HS-27A (cell line): ENCODE results near the gene OPCML.

ENCODE experiments used
- DNase-seq: peaks from one replicate; pipeline ENCODE4 v3.0.0-alpha.2; 2012; ENCODE audit warnings: low read depth, missing footprints

The OPCML gene

GRCh38 chr11:133034929-133035328 lies 497.4 kb downstream of the OPCML start:
- no peak for DNase-seq

GRCh38 chr11:133029107-133029506 lies 503.2 kb downstream of the OPCML start:
- no peak for DNase-seq

GRCh38 chr11:133026952-133027351 lies 505.3 kb downstream of the OPCML start:
- no peak for DNase-seq

GRCh38 chr11:133024301-133024700 lies 508.0 kb downstream of the OPCML start:
- no peak for DNase-seq

- no peak for DNase-seq
These were observed 509.1 kb downstream of the OPCML start for GRCh38 chr11:133023232-133023631.

GRCh38 chr11:133021553-133021952 lies 510.7 kb downstream of the OPCML start:
- no peak for DNase-seq

- DNase-seq, result no peak
These were observed 512.0 kb downstream of the OPCML start for GRCh38 chr11:133020372-133020714.

GRCh38 chr11:133019545-133020371 lies 512.5 kb downstream of the OPCML start:
- no peak for DNase-seq

GRCh38 chr11:133015457-133015856 lies 516.8 kb downstream of the OPCML start:
- DNase-seq, result no peak

- no peak for DNase-seq
These were observed 518.0 kb downstream of the OPCML start for GRCh38 chr11:133014337-133014736.

- DNase-seq, result no peak
These were observed 519.5 kb downstream of the OPCML start for GRCh38 chr11:133012803-133013202.

GRCh38 chr11:133011604-133012003 lies 520.7 kb downstream of the OPCML start:
- DNase-seq, result no peak

- no peak for DNase-seq
These were observed 525.2 kb downstream of the OPCML start for GRCh38 chr11:133007027-133007584.

- DNase-seq, result no peak
These were observed 527.9 kb downstream of the OPCML start for GRCh38 chr11:133004369-133004768.

GRCh38 chr11:132999516-132999915 lies 532.8 kb downstream of the OPCML start:
- no peak for DNase-seq

GRCh38 chr11:132999031-132999430 lies 533.3 kb downstream of the OPCML start:
- no peak for DNase-seq

- no peak for DNase-seq
These were observed 534.9 kb downstream of the OPCML start for GRCh38 chr11:132997396-132997795.

- no peak for DNase-seq
These were observed 537.3 kb downstream of the OPCML start for GRCh38 chr11:132994966-132995365.

GRCh38 chr11:132993991-132994502 lies 538.3 kb downstream of the OPCML start:
- no peak for DNase-seq

GRCh38 chr11:132992838-132993631 lies 539.3 kb downstream of the OPCML start:
- no peak for DNase-seq

- no peak for DNase-seq
These were observed 543.9 kb downstream of the OPCML start for GRCh38 chr11:132988411-132988810.

GRCh38 chr11:132987936-132988335 lies 544.4 kb downstream of the OPCML start:
- DNase-seq, result no peak

- DNase-seq, result no peak
These were observed 548.7 kb downstream of the OPCML start for GRCh38 chr11:132983641-132983978.
